PC-3 (cell line): ENCODE data around the gene RNF41. TPM values are rescaled to one million over a fixed set of nuclear protein-coding genes. Genes with fewer than 3 reads are reported as not detected.

Experiments
- ATAC-seq: fragments of 200-7000 bp; cut with Tn5 transposase; 2 replicates; pipeline ENCODE4 v1.9.1; 2020; ENCODE audit warnings: mild to moderate bottlenecking, moderate library complexity
- BruUV-seq: library from RNA; stranded (reverse); fragments of 400-500 nt; replicated peaks from 2 replicates; lab custom pipeline; 2021; lab: Mats Ljungman, UMichigan
- CTCF ChIA-PET: fragments of 300-600 bp; sonication (Branson Sonifier 250); formaldehyde crosslinking; loops from one replicate; lab custom pipeline; 2022; ENCODE audit warnings: antibody characterized with exemption; lab: Charles Lee
- POLR2A ChIA-PET: fragments of 300-600 bp; sonication (Branson Sonifier 250); formaldehyde crosslinking; loops from one replicate; lab custom pipeline; 2022; ENCODE audit warnings: antibody characterized with exemption; ENCODE audit not compliant: unreplicated experiment; lab: Charles Lee
- DNase-seq: peaks from one replicate; pipeline ENCODE4 v3.0.0-alpha.2; 2015
- H2AFZ ChIP-seq: fragments of 300-600 bp; sonication (generic); 2 replicates; pipeline ENCODE4 v1.6.0; 2016; ENCODE audit warnings: antibody characterized with exemption, low read length
- H3F3A ChIP-seq: fragments of 300-600 bp; sonication (generic); one replicate; pipeline ENCODE4 v1.6.0; 2017; ENCODE audit warnings: antibody characterized with exemption, low read length, control low read depth, mild to moderate bottlenecking; ENCODE audit not compliant: unreplicated experiment
- H3K27ac ChIP-seq: fragments of 300-600 bp; sonication (generic); 2 replicates; pipeline ENCODE4 v1.5.1; 2016; ENCODE audit warnings: mild to moderate bottlenecking, low read length
- H3K27me3 ChIP-seq: fragments of 300-600 bp; sonication (generic); 2 replicates; pipeline ENCODE4 v1.6.1; 2016; ENCODE audit warnings: low read length, mixed read lengths
- H3K36me3 ChIP-seq: fragments of 300-600 bp; sonication (generic); 2 replicates; pipeline ENCODE4 v1.6.1; 2016; ENCODE audit warnings: low read depth, mixed run types, low read length, mixed read lengths
- H3K4me1 ChIP-seq: fragments of 300-600 bp; sonication (generic); 2 replicates; pipeline ENCODE4 v1.5.1; 2016; ENCODE audit warnings: low read length; ENCODE audit not compliant: insufficient read depth
- H3K4me2 ChIP-seq: fragments of 300-600 bp; sonication (generic); 2 replicates; pipeline ENCODE4 v1.6.0; 2016; ENCODE audit warnings: low read length
- H3K4me3 ChIP-seq: fragments of 300-600 bp; sonication (generic); 2 replicates; pipeline ENCODE4 v1.5.1; 2016; ENCODE audit warnings: mild to moderate bottlenecking, low read length, mixed read lengths
- H3K79me2 ChIP-seq: fragments of 300-600 bp; sonication (generic); 2 replicates; pipeline ENCODE4 v1.6.1; 2017; ENCODE audit warnings: low read length, mixed read lengths
- H3K9ac ChIP-seq: fragments of 300-600 bp; sonication (generic); 2 replicates; pipeline ENCODE4 v1.6.0; 2016; ENCODE audit warnings: mild to moderate bottlenecking, low read length
- H3K9me2 ChIP-seq: fragments of 300-600 bp; sonication (generic); replicated peaks from 2 replicates; pipeline ENCODE4 v1.6.1; 2016; ENCODE audit warnings: mixed run types, low read length, mixed read lengths
- H3K9me3 ChIP-seq: fragments of 300-600 bp; sonication (generic); 2 replicates; pipeline ENCODE4 v1.6.1; 2016; ENCODE audit warnings: low read length, mixed read lengths
- H4K20me1 ChIP-seq: fragments of 300-600 bp; sonication (generic); 2 replicates; pipeline ENCODE4 v1.6.1; 2016; ENCODE audit warnings: low read length, mixed read lengths
- EZH2 ChIP-seq: fragments of 300-600 bp; sonication (generic); IDR thresholded peaks from one replicate; pipeline ENCODE4 v1.6.1; 2017; ENCODE audit warnings: antibody characterized with exemption, mild to moderate bottlenecking, low read length; ENCODE audit not compliant: unreplicated experiment
- EZH2phosphoT487 ChIP-seq: fragments of 300-600 bp; sonication (generic); IDR thresholded peaks from 2 replicates; pipeline ENCODE4 v1.6.1; 2018; ENCODE audit warnings: mild to moderate bottlenecking, antibody characterized with exemption, low read length, borderline replicate concordance
- intact Hi-C: fragments of 100-400 bp; cut with micrococcal nuclease; formaldehyde crosslinking; loops from 2 replicates; pipeline ENCODE4 v1.9.0; 2023
- total RNA-seq: library from RNA; depleted of rRNA; stranded (reverse); fragments of >200 nt; gene quantifications from 2 replicates; pipeline ENCODE4 v1.2.3, GENCODE V29; 2014
- TF ChIP-seq, protein P1 (sequence below): fragments of 300-600 bp; sonication (generic); conservative IDR thresholded peaks from 2 replicates; pipeline ENCODE4 v1.5.1; 2017; ENCODE audit warnings: antibody characterized with exemption, low read depth, mild to moderate bottlenecking, low read length

The RNF41 gene
- total RNA-seq, 1 experiment from 2014 or later = 52.1 TPM

- no peaks in the 10 kb centered on the region for H3K36me3 ChIP-seq
- TF ChIP-seq, protein P1, sequence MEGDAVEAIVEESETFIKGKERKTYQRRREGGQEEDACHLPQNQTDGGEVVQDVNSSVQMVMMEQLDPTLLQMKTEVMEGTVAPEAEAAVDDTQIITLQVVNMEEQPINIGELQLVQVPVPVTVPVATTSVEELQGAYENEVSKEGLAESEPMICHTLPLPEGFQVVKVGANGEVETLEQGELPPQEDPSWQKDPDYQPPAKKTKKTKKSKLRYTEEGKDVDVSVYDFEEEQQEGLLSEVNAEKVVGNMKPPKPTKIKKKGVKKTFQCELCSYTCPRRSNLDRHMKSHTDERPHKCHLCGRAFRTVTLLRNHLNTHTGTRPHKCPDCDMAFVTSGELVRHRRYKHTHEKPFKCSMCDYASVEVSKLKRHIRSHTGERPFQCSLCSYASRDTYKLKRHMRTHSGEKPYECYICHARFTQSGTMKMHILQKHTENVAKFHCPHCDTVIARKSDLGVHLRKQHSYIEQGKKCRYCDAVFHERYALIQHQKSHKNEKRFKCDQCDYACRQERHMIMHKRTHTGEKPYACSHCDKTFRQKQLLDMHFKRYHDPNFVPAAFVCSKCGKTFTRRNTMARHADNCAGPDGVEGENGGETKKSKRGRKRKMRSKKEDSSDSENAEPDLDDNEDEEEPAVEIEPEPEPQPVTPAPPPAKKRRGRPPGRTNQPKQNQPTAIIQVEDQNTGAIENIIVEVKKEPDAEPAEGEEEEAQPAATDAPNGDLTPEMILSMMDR = no peak
- no peak for TF ChIP-seq EZH2phosphoT487
- TF ChIP-seq EZH2 = no peak
- ChIA-PET POLR2A (no interaction called here), CTCF (no interaction called here)
- no peaks in the 10 kb centered on the region for H3K27me3 ChIP-seq
- H3K4me1 ChIP-seq = peaks cover 10% of the 10 kb centered on the region
- no peak overlapping the region for H3K27ac ChIP-seq
- ATAC-seq (no peak), DNase-seq (no peak)
- no peak overlapping the region for H3K9ac ChIP-seq
- H2AFZ ChIP-seq = no peak overlapping the region
- no peaks in the 10 kb centered on the region for H3K9me2 ChIP-seq
- H4K20me1 ChIP-seq = no peaks in the 10 kb centered on the region
- H3K4me3 ChIP-seq = no peak overlapping the region
- no peaks in the 10 kb centered on the region for H3F3A ChIP-seq
- intact Hi-C loops = no loop called here
- peaks cover 16% of the 10 kb centered on the region for H3K79me2 ChIP-seq
- BruUV-seq = no TSS peak
- no peak overlapping the region for H3K4me2 ChIP-seq
- no peaks in the 10 kb centered on the region for H3K9me3 ChIP-seq
Measured at GRCh38 chr12:56229082-56229481, 7.4 kb upstream of the RNF41 start.

GRCh38 chr12:56224954-56225353, 3.2 kb upstream of the RNF41 start:
- CTCF ChIA-PET = no interaction called here
- Histone ChIP-seq H3K4me1 (peaks cover 22% of the 10 kb centered on the region), H2AFZ (peak overlapping the region; percentile 94; the same call in 1 of the 2 replicates)

More at GRCh38 chr12:56224954-56225353, 3.2 kb upstream of the RNF41 start:
- Histone ChIP-seq H3K4me2 (peak overlapping the region; percentile 97), H3K27me3 (no peaks in the 10 kb centered on the region), H4K20me1 (no peaks in the 10 kb centered on the region), H3K4me3 (peak overlapping the region; percentile 88), H3K79me2 (peaks cover 30% of the 10 kb centered on the region), H3K9ac (peak overlapping the region; percentile 86), H3K9me3 (no peaks in the 10 kb centered on the region), H3K36me3 (no peaks in the 10 kb centered on the region), H3K27ac (no peak overlapping the region), H3K9me2 (no peaks in the 10 kb centered on the region), H3F3A (no peaks in the 10 kb centered on the region)
- DNase-seq (no peak), ATAC-seq (no peak)
- TF ChIP-seq EZH2 (no peak), EZH2phosphoT487 (no peak)
- TF ChIP-seq, protein P1 = no peak
- no TSS peak for BruUV-seq
- POLR2A ChIA-PET = no interaction called here
- intact Hi-C loops = loop anchor here (1.0 to 5.0 kb wide), 5 partner anchors 19 to 106 kb away; partner anchors contain the start of gene COQ10A
